CD4-positive, alpha-beta T cell treated with Interleukin-6 at 100 ng/mL for 8 hours (primary cell): ENCODE data around the gene ZNF844.
"Not testable (repeated sequence)": the region's sequence is repeated elsewhere in the genome, so short reads cannot be mapped to it uniquely, and the experiment has no call there.

Experiments used
- DNase-seq: peaks from one replicate; pipeline ENCODE4 v3.0.0-alpha.2; 2020; ENCODE audit warnings: mixed read lengths, low spot score

ZNF844 gene

DNA sequence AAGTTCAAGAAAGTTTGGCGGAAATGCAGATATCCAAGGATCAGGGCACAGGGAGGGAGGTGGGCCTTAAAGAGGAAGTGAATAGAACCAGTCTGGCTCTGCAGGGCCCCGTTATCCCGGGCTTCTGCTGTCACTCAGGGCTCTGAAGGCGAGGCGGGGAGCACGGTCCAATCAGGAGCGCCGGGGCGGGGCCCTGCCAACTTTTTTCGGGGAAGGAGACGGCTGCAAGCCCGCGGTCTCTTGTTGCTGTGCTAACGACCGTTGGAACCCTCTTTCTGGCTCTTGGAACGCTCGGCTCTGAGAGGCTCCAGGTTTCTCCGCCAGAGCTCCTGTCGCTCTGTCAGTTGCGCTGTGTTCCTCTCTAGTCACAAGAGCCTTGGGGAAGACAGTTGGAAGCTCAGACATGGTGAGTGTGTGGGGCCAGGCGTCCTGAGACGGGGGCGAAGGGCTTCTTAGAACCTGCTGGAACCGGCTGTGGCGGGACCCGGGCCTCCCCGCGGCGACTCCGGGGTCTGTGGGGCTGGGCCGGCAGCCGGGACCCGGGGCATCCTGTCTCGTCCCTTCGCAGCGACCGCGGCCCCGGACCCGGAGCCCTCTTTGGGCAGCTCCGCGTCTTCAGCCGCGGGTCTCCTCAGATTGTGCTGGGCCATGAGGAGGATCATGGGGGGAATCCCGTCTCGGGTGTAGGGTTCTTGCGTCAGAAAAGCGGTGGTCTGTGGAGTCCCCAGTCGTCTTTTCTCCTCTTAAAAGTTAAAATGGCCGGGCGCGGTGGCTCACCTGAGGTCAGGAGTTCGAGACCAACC lies 27.7 kb downstream of the ZNF844 start:
- DNase-seq: peak; percentile 17

GRCh38 chr19:12092956-12093355 lies 28.4 kb downstream of the ZNF844 start:
- no peak for DNase-seq

GRCh38 chr19:12093777-12094176 lies 29.2 kb downstream of the ZNF844 start:
- DNase-seq: no peak

DNA sequence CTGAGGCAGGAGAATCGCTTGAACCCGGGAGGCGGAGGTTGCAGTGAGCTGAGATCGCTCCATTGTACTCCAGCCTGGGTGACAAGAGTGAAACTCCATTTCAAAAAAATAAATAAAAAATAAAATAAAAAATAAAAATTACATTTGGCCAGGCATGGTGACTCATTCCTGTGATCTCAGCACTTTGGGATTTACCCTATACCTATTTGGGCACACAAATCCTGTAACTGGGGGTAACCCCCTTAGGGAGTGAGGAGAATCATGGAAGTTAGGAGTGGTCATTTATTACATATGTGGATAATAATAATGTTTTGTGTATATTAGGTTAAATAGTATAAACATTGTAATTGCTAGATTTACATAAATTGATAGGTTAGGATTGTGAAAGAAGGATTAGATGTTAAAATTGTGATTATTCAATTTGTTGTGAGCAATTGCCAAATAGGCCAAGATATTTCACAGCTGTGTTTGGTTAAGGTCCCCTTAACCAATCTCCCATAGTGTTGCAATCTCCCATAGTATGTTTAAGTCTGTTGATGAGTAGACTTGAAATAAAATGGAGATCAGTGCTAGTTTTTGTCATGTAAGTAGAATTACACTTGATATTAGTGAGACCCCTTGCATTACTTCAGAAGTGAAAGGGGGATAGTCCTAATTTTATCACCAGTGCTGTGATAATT lies 30.7 kb downstream of the ZNF844 start:
- DNase-seq: no peak

DNA sequence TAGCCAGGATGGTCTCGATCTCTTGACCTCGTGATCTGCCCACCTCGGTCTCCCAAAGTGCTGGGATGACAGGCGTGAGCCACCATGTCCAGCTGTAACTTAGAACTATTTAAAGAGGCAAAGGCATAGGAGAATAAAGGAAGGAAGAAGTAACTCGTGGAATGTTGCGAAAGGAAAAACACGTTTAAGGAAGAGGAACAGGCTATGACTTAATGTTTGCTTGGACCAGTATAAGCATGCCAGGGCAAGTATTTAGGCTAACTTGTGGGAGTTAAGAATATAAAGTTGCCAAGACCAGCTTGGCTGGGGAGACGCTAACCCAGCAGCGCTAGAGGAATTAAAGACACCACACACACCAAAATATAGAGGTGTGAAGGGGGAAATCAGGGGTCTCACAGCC lies 33.5 kb downstream of the ZNF844 start:
- no peak for DNase-seq

- not testable (repeated sequence) for DNase-seq
These were observed 39.4 kb downstream of the ZNF844 start for GRCh38 chr19:12103909-12104308.

- no peak for DNase-seq
These were observed 46.6 kb downstream of the ZNF844 start for GRCh38 chr19:12111176-12111575.

DNA sequence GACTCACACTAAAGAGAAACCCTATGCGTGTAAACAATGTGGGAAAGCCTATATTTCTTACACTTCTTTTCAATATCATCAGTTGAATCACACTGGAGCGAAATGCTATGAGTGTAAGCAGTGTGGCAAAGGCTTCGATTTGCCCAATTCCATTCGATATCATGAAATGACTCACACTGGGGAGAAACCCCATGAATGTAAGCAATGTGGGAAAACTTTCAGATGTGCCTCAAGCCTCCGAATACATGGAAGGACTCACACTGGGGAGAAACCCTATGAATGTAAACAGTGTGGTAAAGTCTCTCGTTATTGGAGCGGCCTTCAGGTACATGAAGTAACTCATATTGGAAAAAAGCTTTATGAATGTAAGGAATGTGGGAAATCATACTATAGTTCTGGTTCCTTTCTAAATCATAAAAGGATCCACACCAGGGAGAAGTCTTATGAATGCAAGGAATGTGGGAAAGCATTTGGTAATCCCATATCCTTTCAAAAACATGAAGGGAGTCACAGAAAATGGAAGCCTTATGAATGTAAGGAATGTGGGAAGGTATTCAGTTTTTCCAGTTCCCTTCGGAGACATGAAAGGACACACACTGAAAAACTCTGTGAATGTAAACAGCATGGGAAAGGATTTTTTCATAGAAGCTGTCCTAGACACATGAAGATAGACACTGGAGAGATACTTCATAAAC lies 47.6 kb downstream of the ZNF844 start:
- DNase-seq: no peak

- no peak for DNase-seq
These were observed 48.2 kb downstream of the ZNF844 start for GRCh38 chr19:12112701-12113100.

DNA sequence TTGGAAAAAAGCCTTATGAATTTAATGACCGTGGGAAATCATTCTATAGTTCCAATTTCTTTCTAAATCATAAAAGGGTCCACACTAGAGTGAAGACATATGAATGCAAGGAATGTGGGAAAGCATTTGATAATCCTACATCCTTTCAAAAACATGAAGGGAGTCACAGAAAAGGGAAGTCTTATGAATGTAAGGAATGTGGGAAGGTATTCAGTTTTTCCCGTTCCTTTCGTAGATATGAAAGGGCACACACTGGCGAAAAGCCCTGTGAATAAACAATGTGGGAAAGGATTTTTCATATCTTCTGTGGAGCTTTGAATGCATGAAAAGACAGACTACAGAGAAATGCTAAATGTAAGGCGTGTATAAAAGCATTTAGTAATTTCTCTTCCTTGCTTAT lies 48.6 kb downstream of the ZNF844 start:
- no peak for DNase-seq

GRCh38 chr19:12117201-12117970 lies 52.9 kb downstream of the ZNF844 start:
- no peak for DNase-seq

DNA sequence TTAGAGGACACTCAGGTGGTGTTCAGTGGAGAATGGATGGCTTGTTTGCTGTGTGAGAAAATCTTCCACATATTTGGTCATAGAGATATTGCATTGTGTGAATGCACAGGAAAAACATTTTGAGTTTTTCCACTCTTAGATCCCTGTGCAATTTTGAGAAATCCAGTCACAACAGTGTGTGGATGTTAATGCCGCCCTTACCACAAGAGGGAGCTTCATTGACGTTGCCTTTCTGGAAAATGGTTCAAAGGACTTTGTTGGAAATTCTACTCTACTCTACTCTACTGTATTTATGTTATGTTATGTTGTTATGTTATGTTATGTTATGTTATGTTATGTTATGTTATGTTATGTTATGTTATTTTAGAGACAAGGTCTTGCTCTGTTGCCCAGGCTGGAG lies 62.2 kb downstream of the ZNF844 start:
- peak; percentile 5 for DNase-seq
